DOHH2 (cell line): ENCODE data around the gene CBFA2T3.

Experiments used
- CTCF ChIP-seq: fragments of 200-600 bp; sonication (generic); IDR thresholded peaks from one replicate; pipeline ENCODE4 v1.5.1; 2014; ENCODE audit warnings: antibody characterized with exemption, mild to moderate bottlenecking, low read depth, low read length; ENCODE audit not compliant: poor library complexity, severe bottlenecking
- EZH2phosphoT487 ChIP-seq: fragments of 200-600 bp; sonication (generic); IDR thresholded peaks from 2 replicates; pipeline ENCODE4 v1.6.1; 2017; ENCODE audit warnings: borderline replicate concordance, mild to moderate bottlenecking, antibody characterized with exemption, low read length, moderate library complexity, mixed read lengths

DNA sequence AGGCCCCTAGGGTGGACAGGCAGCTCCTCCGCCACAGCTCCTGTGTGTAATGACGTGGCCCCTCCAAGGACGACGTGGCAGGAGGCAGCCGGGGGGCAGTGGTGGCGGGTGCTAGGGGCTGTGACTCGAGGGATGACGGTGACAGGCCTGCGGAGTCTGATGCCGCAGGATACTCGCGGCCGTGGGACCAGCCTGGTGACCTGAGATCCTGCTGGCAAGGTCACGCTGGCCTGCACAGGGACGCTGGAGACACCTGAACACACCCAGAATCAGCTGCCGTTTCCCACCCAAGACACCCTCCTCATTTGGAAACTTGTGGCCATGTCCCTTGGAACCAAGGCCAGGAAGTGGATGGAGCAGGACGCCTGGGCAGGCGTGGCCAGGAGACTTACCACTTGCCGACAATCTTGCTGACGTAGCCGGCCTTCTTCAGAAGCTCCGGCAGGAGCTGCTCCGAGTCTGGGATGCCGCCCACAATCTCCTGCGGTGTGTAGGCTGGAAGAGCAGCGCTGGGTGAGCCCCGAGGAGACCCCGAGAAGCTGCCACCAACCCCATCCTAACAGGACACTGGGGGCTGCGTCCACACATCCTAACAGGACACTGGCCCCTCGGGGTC lies 136.3 kb downstream of the CBFA2T3 start:
- TF ChIP-seq CTCF: no peak
- no peak for TF ChIP-seq EZH2phosphoT487
